ENCODE results near the gene FBLIM1. TPM values are rescaled to one million over a fixed set of nuclear protein-coding genes. Genes with fewer than 3 reads are reported as not detected.
"Not testable (repeated sequence)": the region's sequence is repeated elsewhere in the genome, so short reads cannot be mapped to it uniquely, and the experiment has no call there.

Gene FBLIM1
- total and polyA plus RNA-seq, 7 experiments from 2014 or later, result 0.27 to 0.54 (median 0.41) TPM; not detected in 4

DNA sequence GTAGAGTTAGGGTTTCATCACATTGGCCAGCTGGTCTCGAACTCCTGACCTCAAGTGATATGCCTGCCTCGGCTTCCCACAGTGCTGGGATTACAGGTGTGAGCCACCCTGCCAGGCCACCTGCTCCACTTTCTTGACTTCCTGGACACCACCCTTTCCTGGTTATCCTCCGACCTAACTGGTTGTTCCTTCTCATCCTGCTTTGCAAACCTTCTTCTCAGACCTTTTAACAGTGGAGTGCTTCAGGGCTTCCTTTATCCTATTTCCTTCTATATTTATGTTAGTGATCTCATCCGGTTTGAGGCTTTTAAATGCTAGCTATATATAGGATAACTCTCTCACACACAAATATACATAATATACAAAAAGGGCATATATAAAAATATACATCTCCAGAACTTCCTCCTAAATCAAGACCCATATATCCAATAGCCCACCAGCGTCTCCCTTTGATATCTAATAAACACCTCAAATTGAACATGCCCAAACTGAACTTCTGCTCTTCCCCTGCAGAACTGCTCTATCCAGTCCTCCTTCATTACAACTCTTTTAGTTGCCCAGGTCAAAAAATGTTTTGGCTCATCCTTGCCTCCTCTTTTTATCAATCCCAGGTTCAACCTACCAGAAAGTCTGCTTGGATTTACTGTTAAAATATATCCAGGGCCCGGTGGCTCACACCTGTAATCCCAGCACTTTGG is 68.4 kb downstream of the FBLIM1 start:
- CTCF ChIA-PET, result interaction anchor here (0.6 kb wide), 1 partner anchor 248 kb away, joined by 6 read pairs; no protein-coding TSS in a partner anchor
- no peaks in the 10 kb centered on the region for H3K36me3 ChIP-seq (ENCODE audit: control insufficient read depth in 2 of 3, insufficient read depth in 3 of 3, low read length in 3 of 3)
- H3K27ac ChIP-seq (ENCODE audit: low read depth, low read length), result no peak overlapping the region
- no peak overlapping the region for H3K4me3 ChIP-seq (ENCODE audit: low read length)
- H3K9me3 Mint-ChIP-seq, result no peaks in the 10 kb centered on the region
- peaks cover 0 to 6% (median 3%) of the 10 kb centered on the region in 5 donors for H3K36me3 Mint-ChIP-seq
- H3K4me1 Mint-ChIP-seq, result peaks cover 14 to 28% (median 19%) of the 10 kb centered on the region in 7 donors
- no peaks in the 10 kb centered on the region for H3K9me3 ChIP-seq (ENCODE audit: control insufficient read depth in 2 of 3, low read length in 3 of 3)
- intact Hi-C loops (cut with micrococcal nuclease), result no loop called here
- DNase-seq (no peak), ATAC-seq (no peak)
- peak overlapping the region in 1 of 9 donors; percentile 4 for H3K27ac Mint-ChIP-seq
- H3K4me3 Mint-ChIP-seq, result no peak overlapping the region
- no peaks in the 10 kb centered on the region for H3K27me3 ChIP-seq (ENCODE audit: control insufficient read depth in 2 of 2, insufficient read depth in 2 of 2, low read length in 2 of 2)
- no peaks in the 10 kb centered on the region for H3K27me3 Mint-ChIP-seq
- H3K4me1 ChIP-seq (ENCODE audit: control insufficient read depth in 2 of 2, insufficient read depth in 2 of 2, low read length in 2 of 2), result no peaks in the 10 kb centered on the region
- POLR2A ChIA-PET, result interaction anchor here (0.7 to 0.8 kb wide), 2 partner anchors 9 to 177 kb away, joined by 3 read pairs; partner anchors contain the start of gene SRARP

- ATAC-seq; H3K27me3 Mint-ChIP-seq; H3K27ac Mint-ChIP-seq; H3K9me3 ChIP-seq (ENCODE audit: control insufficient read depth in 2 of 3, low read length in 3 of 3); H3K4me1 ChIP-seq (ENCODE audit: control insufficient read depth in 2 of 2, insufficient read depth in 2 of 2, low read length in 2 of 2); CTCF ChIA-PET; H3K36me3 Mint-ChIP-seq; H3K27ac ChIP-seq (ENCODE audit: low read depth, low read length); DNase-seq; H3K9me3 Mint-ChIP-seq; H3K27me3 ChIP-seq (ENCODE audit: control insufficient read depth in 2 of 2, insufficient read depth in 2 of 2, low read length in 2 of 2); H3K36me3 ChIP-seq (ENCODE audit: control insufficient read depth in 2 of 3, insufficient read depth in 3 of 3, low read length in 3 of 3); H3K4me3 Mint-ChIP-seq; intact Hi-C loops (cut with micrococcal nuclease); H3K4me3 ChIP-seq (ENCODE audit: low read length): not testable (repeated sequence)
- POLR2A ChIA-PET, result interaction anchor here (0.7 kb wide), 2 partner anchors 9 to 28 kb away, joined by 4 read pairs; no protein-coding TSS in a partner anchor
- H3K4me1 Mint-ChIP-seq, result peaks cover 15 to 29% (median 21%) of the 10 kb centered on the region in 7 donors
Observed at GRCh38 chr1:15827567-15827966, 69.0 kb downstream of the FBLIM1 start.

- H3K4me3 Mint-ChIP-seq; H3K4me3 ChIP-seq (ENCODE audit: low read length); H3K36me3 Mint-ChIP-seq; H3K27ac Mint-ChIP-seq; H3K9me3 ChIP-seq (ENCODE audit: control insufficient read depth in 2 of 3, low read length in 3 of 3); H3K9me3 Mint-ChIP-seq; ATAC-seq; H3K27me3 Mint-ChIP-seq; H3K4me1 ChIP-seq (ENCODE audit: control insufficient read depth in 2 of 2, insufficient read depth in 2 of 2, low read length in 2 of 2); H3K36me3 ChIP-seq (ENCODE audit: control insufficient read depth in 2 of 3, insufficient read depth in 3 of 3, low read length in 3 of 3); H3K27me3 ChIP-seq (ENCODE audit: control insufficient read depth in 2 of 2, insufficient read depth in 2 of 2, low read length in 2 of 2); H3K27ac ChIP-seq (ENCODE audit: low read depth, low read length); intact Hi-C loops (cut with micrococcal nuclease); DNase-seq: not testable (repeated sequence)
- POLR2A ChIA-PET, result interaction anchor here (1.0 to 1.5 kb wide), 3 partner anchors 19 to 127 kb away, joined by 3 read pairs; partner anchors contain the start of gene SPEN
- CTCF ChIA-PET, result interaction anchor here (0.6 kb wide), 1 partner anchor 13 kb away, joined by 6 read pairs; no protein-coding TSS in a partner anchor
- H3K4me1 Mint-ChIP-seq, result peaks cover 19 to 33% (median 27%) of the 10 kb centered on the region in 7 donors
Observed at GRCh38 chr1:15828931-15829330, 70.3 kb downstream of the FBLIM1 start.

DNA sequence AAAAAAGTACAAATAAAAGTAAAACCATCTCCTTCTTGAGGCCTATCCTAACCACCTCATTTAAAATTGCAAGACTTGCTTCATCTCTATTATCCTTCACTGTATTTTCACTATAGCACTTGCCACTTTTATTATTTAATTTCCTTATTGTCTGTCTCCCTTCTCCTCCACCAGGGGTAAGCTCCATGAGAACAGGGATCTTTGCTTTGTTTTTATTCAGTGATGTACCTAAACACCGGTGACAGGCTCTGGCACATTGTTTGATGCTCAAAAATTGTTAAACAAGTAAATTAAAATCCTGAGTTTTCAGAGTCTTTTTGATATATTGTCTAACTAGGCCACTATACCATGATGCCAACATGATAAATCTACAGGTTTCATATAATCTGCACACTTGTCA is 71.7 kb downstream of the FBLIM1 start:
- peaks cover 0 to 3% (median 0%) of the 10 kb centered on the region in 3 experiments for H3K36me3 ChIP-seq (ENCODE audit: control insufficient read depth in 2 of 3, insufficient read depth in 3 of 3, low read length in 3 of 3)
- ChIA-PET POLR2A (interaction anchor here (1.0 to 1.5 kb wide), 2 partner anchors 17 to 126 kb away, joined by 3 read pairs; partner anchors contain the start of gene SPEN), CTCF (no interaction called here)
- Mint-ChIP-seq H3K27ac (peak overlapping the region in 4 of 9 donors; percentile 3 to 52 (median 16)), H3K36me3 (peaks cover 0 to 6% (median 4%) of the 10 kb centered on the region in 5 donors), H3K9me3 (peaks cover 0 to 4% (median 0%) of the 10 kb centered on the region in 11 donors), H3K4me1 (peaks cover 19 to 33% (median 29%) of the 10 kb centered on the region in 7 donors), H3K4me3 (no peak overlapping the region), H3K27me3 (no peaks in the 10 kb centered on the region)
- H3K27me3 ChIP-seq (ENCODE audit: control insufficient read depth in 2 of 2, insufficient read depth in 2 of 2, low read length in 2 of 2), result no peaks in the 10 kb centered on the region
- intact Hi-C loops (cut with micrococcal nuclease), result loop anchor here (5.0 to 10.0 kb wide), 3 partner anchors 87 to 1075 kb away; no protein-coding TSS in a partner anchor
- DNase-seq (no peak), ATAC-seq (no peak)
- H3K4me1 ChIP-seq (ENCODE audit: control insufficient read depth in 2 of 2, insufficient read depth in 2 of 2, low read length in 2 of 2), result peaks cover 6 to 7% of the 10 kb centered on the region in 2 donors
- H3K4me3 ChIP-seq (ENCODE audit: low read length), result no peak overlapping the region
- H3K9me3 ChIP-seq (ENCODE audit: control insufficient read depth in 2 of 3, low read length in 3 of 3), result no peaks in the 10 kb centered on the region
- H3K27ac ChIP-seq (ENCODE audit: low read depth, low read length), result no peak overlapping the region

- DNase-seq (peak in 8 of 9 donors; percentile 37 to 68 (median 53)), ATAC-seq (no peak)
- peaks cover 14 to 45% (median 34%) of the 10 kb centered on the region in 7 donors for H3K4me1 Mint-ChIP-seq
- Histone ChIP-seq H3K27ac (ENCODE audit: low read depth, low read length) (peak overlapping the region; percentile 98), H3K27me3 (ENCODE audit: control insufficient read depth in 2 of 2, insufficient read depth in 2 of 2, low read length in 2 of 2) (no peaks in the 10 kb centered on the region), H3K9me3 (ENCODE audit: control insufficient read depth in 2 of 3, low read length in 3 of 3) (no peaks in the 10 kb centered on the region), H3K4me3 (ENCODE audit: low read length) (peak overlapping the region; percentile 100), H3K36me3 (ENCODE audit: control insufficient read depth in 2 of 3, insufficient read depth in 3 of 3, low read length in 3 of 3) (peaks cover 0 to 7% (median 0%) of the 10 kb centered on the region in 3 experiments), H3K4me1 (ENCODE audit: control insufficient read depth in 2 of 2, insufficient read depth in 2 of 2, low read length in 2 of 2) (peaks cover 12 to 16% of the 10 kb centered on the region in 2 donors)
- intact Hi-C loops (cut with micrococcal nuclease), result loop anchor here (1.0 to 10.0 kb wide), 4 partner anchors 18 to 1072 kb away; no protein-coding TSS in a partner anchor
- H3K9me3 Mint-ChIP-seq, result peaks cover 0 to 6% (median 0%) of the 10 kb centered on the region in 11 donors
- peak overlapping the region; percentile 97 to 100 (median 99) for H3K27ac Mint-ChIP-seq
- peak overlapping the region; percentile 88 to 100 (median 96) for H3K4me3 Mint-ChIP-seq
- peaks cover 0 to 8% (median 5%) of the 10 kb centered on the region in 5 donors for H3K36me3 Mint-ChIP-seq
- peaks cover 0 to 3% (median 0%) of the 10 kb centered on the region in 5 donors for H3K27me3 Mint-ChIP-seq
- CTCF ChIA-PET, result interaction anchor here (0.5 to 2.6 kb wide), 7 partner anchors 9 to 143 kb away, joined by 3 to 14 read pairs (median 5); partner anchors contain the start of genes SPEN and ZBTB17
- POLR2A ChIA-PET, result interaction anchor here (0.6 to 4.2 kb wide), 20 partner anchors 10 to 1081 kb away, joined by 3 to 227 read pairs (median 4); partner anchors contain the start of genes DNAJC16, SPEN and ZBTB17
Observed at GRCh38 chr1:15833069-15833679, 74.6 kb downstream of the FBLIM1 start.

DNA sequence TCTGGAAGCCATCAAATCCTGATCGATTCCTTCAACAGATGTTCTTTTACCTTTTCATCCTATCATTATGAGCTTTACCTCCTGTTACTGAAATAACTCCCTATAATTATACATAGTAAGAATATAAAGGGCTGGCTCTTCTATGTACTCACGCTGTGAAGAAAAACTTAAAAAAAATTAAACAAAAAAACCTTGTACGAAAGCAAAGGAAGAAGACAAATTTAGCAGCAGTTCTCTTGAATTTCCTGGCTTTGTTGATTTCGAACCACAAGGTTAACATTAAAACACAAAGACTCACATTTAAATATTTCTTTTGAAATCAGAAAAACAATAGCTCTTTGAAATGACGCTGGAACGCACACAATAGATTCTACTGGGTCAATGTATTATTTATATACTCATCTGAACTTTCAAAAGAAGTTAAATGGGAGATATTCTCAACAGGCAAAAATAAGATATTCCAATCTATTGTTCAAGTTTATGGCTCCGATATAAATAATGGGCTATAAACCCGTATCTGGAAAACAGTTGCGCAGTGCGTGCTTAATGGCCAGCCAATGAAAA is 75.3 kb downstream of the FBLIM1 start:
- H3K27me3 Mint-ChIP-seq, result peaks cover 0 to 3% (median 0%) of the 10 kb centered on the region in 5 donors
- ATAC-seq (no peak), DNase-seq (no peak)
- H3K4me3 Mint-ChIP-seq, result peak overlapping the region; percentile 88 to 100 (median 96)
- POLR2A ChIA-PET, result interaction anchor here (0.6 to 4.2 kb wide), 19 partner anchors 11 to 1150 kb away, joined by 3 to 227 read pairs (median 4); partner anchors contain the start of genes DNAJC16, SPEN and ZBTB17
- H3K9me3 Mint-ChIP-seq, result peaks cover 0 to 6% (median 0%) of the 10 kb centered on the region in 11 donors
- Histone ChIP-seq H3K4me3 (ENCODE audit: low read length) (peak overlapping the region; percentile 100), H3K27ac (ENCODE audit: low read depth, low read length) (peak overlapping the region; percentile 98), H3K9me3 (ENCODE audit: control insufficient read depth in 2 of 3, low read length in 3 of 3) (no peaks in the 10 kb centered on the region), H3K4me1 (ENCODE audit: control insufficient read depth in 2 of 2, insufficient read depth in 2 of 2, low read length in 2 of 2) (peaks cover 12 to 16% of the 10 kb centered on the region in 2 donors), H3K36me3 (ENCODE audit: control insufficient read depth in 2 of 3, insufficient read depth in 3 of 3, low read length in 3 of 3) (peaks cover 0 to 7% (median 0%) of the 10 kb centered on the region in 3 experiments), H3K27me3 (ENCODE audit: control insufficient read depth in 2 of 2, insufficient read depth in 2 of 2, low read length in 2 of 2) (no peaks in the 10 kb centered on the region)
- CTCF ChIA-PET, result interaction anchor here (0.5 to 2.6 kb wide), 6 partner anchors 10 to 142 kb away, joined by 3 to 14 read pairs (median 5); partner anchors contain the start of genes SPEN and ZBTB17
- H3K27ac Mint-ChIP-seq, result peak overlapping the region; percentile 97 to 100 (median 99)
- H3K4me1 Mint-ChIP-seq, result peaks cover 14 to 45% (median 34%) of the 10 kb centered on the region in 7 donors
- intact Hi-C loops (cut with micrococcal nuclease), result loop anchor here (1.0 to 10.0 kb wide), 9 partner anchors 19 to 1071 kb away; partner anchors contain the start of genes ZBTB17 (in 2 of the 2), CASP9 (in 1 of the 2), NECAP2 (in 1 of the 2) and SZRD1 (in 1 of the 2)
- H3K36me3 Mint-ChIP-seq, result peaks cover 0 to 8% (median 5%) of the 10 kb centered on the region in 5 donors

Data from naive thymus-derived CD4-positive, alpha-beta T cell (primary cell).